HepG2 (cell line): ENCODE results near the gene WNT2. TPM values are rescaled to one million over a fixed set of nuclear protein-coding genes. Genes with fewer than 3 reads are reported as not detected.

ENCODE experiments used
- ATAC-seq: fragments of 200-7000 bp; cut with Tn5 transposase; 3 replicates; pipeline ENCODE4 v1.9.1; 2020; ENCODE audit warnings: mild to moderate bottlenecking, moderate library complexity
- BruUV-seq: library from RNA; stranded (reverse); fragments of 400-500 nt; replicated peaks from 2 replicates; lab custom pipeline; 2021; lab: Mats Ljungman, UMichigan
- CTCF ChIA-PET: fragments of 300-600 bp; formaldehyde crosslinking; extraction: SDS; loops from one replicate; lab custom pipeline; 2021; ENCODE audit warnings: low total read pairs, inconsistent platforms, low intra/inter-chr PET ratio; lab: Yijun Ruan, JAX
- POLR2A ChIA-PET: fragments of 350-600 bp; sonication (Branson Sonifier 250); formaldehyde crosslinking; loops from one replicate; lab custom pipeline; 2020; ENCODE audit warnings: antibody characterized with exemption, inconsistent platforms; lab: Yijun Ruan, JAX
- DNase-seq: peaks from one replicate; pipeline ENCODE4 v3.0.0-alpha.2; 2015; ENCODE audit warnings: low spot score
- FAIRE-seq: peaks from 3 replicates; lab custom pipeline; 2011; peaks lifted over from hg19 to GRCh38; lab: Jason Lieb, UNC
- H2AFZ ChIP-seq: one replicate; pipeline ENCODE4 v1.6.1; 2011; ENCODE audit warnings: low read length, inconsistent platforms
- H3K27ac ChIP-seq: fragments of 300-600 bp; 3 replicates; pipeline ENCODE4 v1.8.0; 2011; ENCODE audit warnings: mixed run types, mild to moderate bottlenecking, mixed read lengths, low read length, inconsistent platforms; ENCODE audit not compliant: insufficient read depth; ENCODE audit errors: extremely low read length
- H3K27me3 ChIP-seq, 2 experiments: fragments of 200-600 bp in 1 of 2; 2 replicates in 1 of 2; 3 replicates in 1 of 2; pipeline versions ENCODE4 v1.6.0 to v1.8.0; 2011; ENCODE audit warnings: low read length in 2 of 2, mild to moderate bottlenecking in 2 of 2, moderate library complexity in 2 of 2, inconsistent platforms in 1 of 2; ENCODE audit not compliant: insufficient read depth in 2 of 2, control insufficient read depth in 1 of 2
- H3K36me3 ChIP-seq, 2 experiments: fragments of 200-600 bp in 1 of 2; replicated peaks in 1 of 2; 2 replicates in 1 of 2; 3 replicates in 1 of 2; pipeline versions ENCODE4 v1.5.1 to v1.8.0; 2011; ENCODE audit warnings: low read length in 2 of 2, inconsistent platforms in 1 of 2; ENCODE audit not compliant: insufficient read depth in 2 of 2, control insufficient read depth in 1 of 2
- H3K4me1 ChIP-seq: 2 replicates; pipeline ENCODE4 v1.5.1; 2012; ENCODE audit warnings: low read length, inconsistent platforms; ENCODE audit not compliant: insufficient read depth
- H3K4me2 ChIP-seq: 2 replicates; pipeline ENCODE4 v1.6.0; 2011; ENCODE audit warnings: low read depth, low read length, inconsistent platforms
- H3K4me3 ChIP-seq, 3 experiments: fragments of 200-600 bp in 1 of 3; sonication (generic), shearing (Covaris generic) in 1 of 3; replicated peaks in 1 of 3; 2 replicates each; pipeline ENCODE4 v1.5.1; 2011 to 2016; ENCODE audit warnings: low read length in 3 of 3, inconsistent platforms in 2 of 3, low read depth in 2 of 3, mild to moderate bottlenecking in 2 of 3, control low read depth in 1 of 3, mixed read lengths in 1 of 3; ENCODE audit not compliant: insufficient read depth in 1 of 3
- H3K79me2 ChIP-seq: one replicate; pipeline ENCODE4 v1.6.1; 2011; ENCODE audit warnings: low read length, inconsistent platforms; ENCODE audit not compliant: insufficient read depth
- H3K9ac ChIP-seq: 2 replicates; pipeline ENCODE4 v1.6.0; 2011; ENCODE audit warnings: mild to moderate bottlenecking, low read depth, low read length, inconsistent platforms; ENCODE audit not compliant: insufficient read depth
- H3K9me3 ChIP-seq: 2 replicates; pipeline ENCODE4 v1.5.1; 2012; ENCODE audit warnings: mild to moderate bottlenecking, low read length
- H4K20me1 ChIP-seq: 2 replicates; pipeline ENCODE4 v1.6.0; 2011; ENCODE audit warnings: inconsistent platforms, mild to moderate bottlenecking, low read length, moderate library complexity; ENCODE audit not compliant: insufficient read depth
- ASH2L ChIP-seq: fragments of 300-600, 200-600 bp; sonication (generic); IDR thresholded peaks from 2 replicates; pipeline ENCODE4 v1.7.0; 2017; ENCODE audit warnings: low read depth, mild to moderate bottlenecking, moderate library complexity, mixed read lengths, low read length; ENCODE audit not compliant: insufficient read length
- CBX5 ChIP-seq: sonication (generic); formaldehyde crosslinking; IDR thresholded peaks from 2 replicates; pipeline ENCODE4 v1.4.0; 2020; ENCODE audit warnings: missing genetic modification reagents, borderline replicate concordance
- CENPX ChIP-seq: sonication (generic); formaldehyde crosslinking; IDR thresholded peaks from 2 replicates; pipeline ENCODE4 v1.9.0; 2021; ENCODE audit warnings: mild to moderate bottlenecking, missing genetic modification reagents, moderate library complexity
- DMAP1 ChIP-seq: IDR thresholded peaks from 2 replicates; pipeline ENCODE4 v1.6.1; 2016
- MYNN ChIP-seq: sonication (generic); formaldehyde crosslinking; IDR thresholded peaks from 2 replicates; pipeline ENCODE4 v1.4.0; 2020; ENCODE audit warnings: mild to moderate bottlenecking, low read depth, missing genetic modification reagents
- PCBP1 ChIP-seq: fragments of 200-400 bp; formaldehyde crosslinking; IDR thresholded peaks from 2 replicates; pipeline ENCODE4 v1.6.1; 2017; ENCODE audit warnings: mild to moderate bottlenecking, low read depth, low read length, borderline replicate concordance
- SMARCC2 ChIP-seq: fragments of 450-650 bp; IDR thresholded peaks from 2 replicates; pipeline ENCODE4 v1.6.1; 2017; ENCODE audit warnings: antibody characterized with exemption, mild to moderate bottlenecking
- ZNF549 ChIP-seq: sonication (generic); formaldehyde crosslinking; IDR thresholded peaks from 2 replicates; pipeline ENCODE4 v1.5.0; 2020; ENCODE audit warnings: missing genetic modification reagents
- ZNF704 ChIP-seq: sonication (generic); formaldehyde crosslinking; IDR thresholded peaks from 2 replicates; pipeline ENCODE4 v1.8.1; 2023; ENCODE audit warnings: mild to moderate bottlenecking, inconsistent platforms, moderate library complexity, missing genetic modification reagents, borderline replicate concordance
- ZNF770 ChIP-seq: sonication (generic); formaldehyde crosslinking; IDR thresholded peaks from 2 replicates; pipeline ENCODE4 v1.5.0; 2020; ENCODE audit warnings: mild to moderate bottlenecking, missing genetic modification reagents
- ZNF839 ChIP-seq: sonication (generic); formaldehyde crosslinking; IDR thresholded peaks from 2 replicates; pipeline ENCODE4 v1.4.0; 2020; ENCODE audit warnings: missing genetic modification reagents, mild to moderate bottlenecking, borderline replicate concordance
- WGBS: methylation state at CpG from one replicate; pipeline ENCODE4 v1.1.6; 2017; ENCODE audit warnings: low lambda C conversion rate; 5-methylcytosine and 5-hydroxymethylcytosine counted together
- in situ Hi-C: cut with HindIII; loops from 2 replicates; pipeline ENCODE4 v1.10.0; 2017; ENCODE audit warnings: low pct_unique_long_range_greater_than_20kb; ENCODE audit not compliant: extremely low pct_ligation_motif_present
- intact Hi-C: fragments of 100-400 bp; cut with micrococcal nuclease; formaldehyde crosslinking; loops from one replicate; pipeline ENCODE4 v1.10.0; 2022; ENCODE audit not compliant: unreplicated experiment
- polyA plus RNA-seq, 8 experiments: library from polyadenylated mRNA; depleted of rRNA in 3 of 8; stranded (reverse) in 7 of 8; unstranded in 1 of 8; fragments of >200 nt; fragmentation: Illumina TruSeq in 4 of 8; extraction: Trizol in 4 of 8; gene quantifications; 2 replicates each; pipeline versions ENCODE4 v1.2.1 to v1.2.3, GENCODE V29; 2011 to 2016; ENCODE audit warnings: low read depth in 4 of 8, missing spikeins in 1 of 8, mixed read lengths in 1 of 8; ENCODE audit not compliant: insufficient read depth in 1 of 8
- total RNA-seq, 5 experiments: library from RNA; depleted of rRNA; stranded (reverse); fragments of >200 nt; fragmentation: Illumina TruSeq; extraction: Trizol; gene quantifications; 2 replicates each; pipeline ENCODE4 v1.2.3, GENCODE V29; 2016; ENCODE audit warnings: low read depth in 1 of 5

WNT2 gene
- total and polyA plus RNA-seq, 2 of the 13 experiments (the other 11 are each of a cell fraction or from before 2014, with no cell fraction given): not detected

- no TSS peak for BruUV-seq
- no peaks in the 10 kb centered on the region for H3K9me3 ChIP-seq
- H3K27ac ChIP-seq: no peak overlapping the region
- peaks cover 0 to 50% of the 10 kb centered on the region in 2 experiments; a peak in 4 of 5 replicates for H3K27me3 ChIP-seq
- H3K79me2 ChIP-seq: no peaks in the 10 kb centered on the region
- TF ChIP-seq SMARCC2 (no peak), ZNF839 (CRISPR knock-in tag) (no peak), CBX5 (no peak), ZNF770 (CRISPR knock-in tag) (no peak), ZNF549 (CRISPR knock-in tag) (no peak), PCBP1 (no peak), CENPX (CRISPR knock-in tag) (no peak), ZNF704 (CRISPR knock-in tag) (no peak), DMAP1 (CRISPR knock-in tag) (no peak), MYNN (no peak), ASH2L (no peak)
- TF ChIP-seq, all 625 proteins: peak for 0
- ATAC-seq (no peak), FAIRE-seq (no peak), DNase-seq (no peak)
- no peaks in the 10 kb centered on the region for H3K4me1 ChIP-seq
- in situ Hi-C loops: no loop called here
- H3K36me3 ChIP-seq: no peaks in the 10 kb centered on the region
- POLR2A ChIA-PET: no interaction called here
- H3K4me3 ChIP-seq: no peak overlapping the region
- WGBS: 0% methylated on average over 3 of the region's 3 CpGs
- no peak overlapping the region for H2AFZ ChIP-seq
- intact Hi-C loops: no loop called here
- CTCF ChIA-PET: no interaction called here
- no peak overlapping the region for H3K9ac ChIP-seq
- no peaks in the 10 kb centered on the region for H4K20me1 ChIP-seq
- H3K4me2 ChIP-seq: no peak overlapping the region
Observed at GRCh38 chr7:117271566-117271965, 51.3 kb downstream of the WNT2 start.
